NCI-H446 treated with DMSO at 0.1 percent for 48 hours (cell line): Measurements from ENCODE around the gene MSMB.
A peak's percentile ranks its signal among the peaks of the same experiment; 100 is the strongest.

ENCODE experiments used
- DNase-seq: peaks from one replicate; lab custom pipeline; 2025; lab: John Stamatoyannopoulos, UW

Gene MSMB

GRCh38 chr10:46033602-46034011 lies 12.5 kb downstream of the MSMB start:
- DNase-seq = no peak

DNA sequence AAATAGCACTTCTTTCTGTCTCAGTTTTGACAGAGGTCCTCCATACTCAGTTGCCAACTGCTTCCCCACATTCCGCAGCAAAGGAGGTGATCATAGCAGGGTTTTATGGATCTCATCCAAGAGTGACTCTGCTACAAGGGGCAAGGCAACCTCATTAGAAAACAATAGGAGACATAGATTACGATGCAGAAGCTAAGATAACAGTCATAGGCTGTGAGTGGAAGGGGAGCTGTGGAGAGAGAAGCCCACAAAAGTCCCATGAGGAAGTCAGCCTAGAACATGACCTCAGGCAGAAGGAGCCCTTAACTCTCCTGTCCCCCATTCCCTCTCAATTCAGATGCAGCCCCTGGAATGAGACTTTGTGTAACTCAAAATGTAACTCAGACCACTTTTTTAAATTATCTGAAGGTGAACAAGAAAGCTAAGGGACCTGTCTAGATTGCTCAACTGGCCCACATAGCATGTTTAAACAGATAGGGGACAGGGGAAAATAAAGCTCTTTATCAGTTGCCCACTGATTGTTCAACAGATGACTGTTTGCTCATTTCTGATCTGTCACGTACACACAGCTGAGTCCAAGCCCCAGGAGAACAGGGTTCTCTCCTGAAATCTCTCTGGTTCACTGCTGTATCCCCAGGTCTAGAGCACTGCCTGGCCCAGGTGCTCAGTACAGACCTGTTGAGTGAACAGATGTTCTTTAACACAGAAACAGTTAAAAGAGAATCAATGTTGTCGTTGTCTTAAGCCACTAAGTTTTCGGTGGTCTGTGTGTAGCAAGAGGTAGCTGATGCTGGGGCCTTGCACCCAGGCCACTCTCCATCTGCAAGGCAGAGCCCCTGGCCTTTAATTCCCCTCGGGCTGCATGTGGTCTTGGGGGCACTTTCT lies 14.2 kb downstream of the MSMB start:
- no peak for DNase-seq

DNA sequence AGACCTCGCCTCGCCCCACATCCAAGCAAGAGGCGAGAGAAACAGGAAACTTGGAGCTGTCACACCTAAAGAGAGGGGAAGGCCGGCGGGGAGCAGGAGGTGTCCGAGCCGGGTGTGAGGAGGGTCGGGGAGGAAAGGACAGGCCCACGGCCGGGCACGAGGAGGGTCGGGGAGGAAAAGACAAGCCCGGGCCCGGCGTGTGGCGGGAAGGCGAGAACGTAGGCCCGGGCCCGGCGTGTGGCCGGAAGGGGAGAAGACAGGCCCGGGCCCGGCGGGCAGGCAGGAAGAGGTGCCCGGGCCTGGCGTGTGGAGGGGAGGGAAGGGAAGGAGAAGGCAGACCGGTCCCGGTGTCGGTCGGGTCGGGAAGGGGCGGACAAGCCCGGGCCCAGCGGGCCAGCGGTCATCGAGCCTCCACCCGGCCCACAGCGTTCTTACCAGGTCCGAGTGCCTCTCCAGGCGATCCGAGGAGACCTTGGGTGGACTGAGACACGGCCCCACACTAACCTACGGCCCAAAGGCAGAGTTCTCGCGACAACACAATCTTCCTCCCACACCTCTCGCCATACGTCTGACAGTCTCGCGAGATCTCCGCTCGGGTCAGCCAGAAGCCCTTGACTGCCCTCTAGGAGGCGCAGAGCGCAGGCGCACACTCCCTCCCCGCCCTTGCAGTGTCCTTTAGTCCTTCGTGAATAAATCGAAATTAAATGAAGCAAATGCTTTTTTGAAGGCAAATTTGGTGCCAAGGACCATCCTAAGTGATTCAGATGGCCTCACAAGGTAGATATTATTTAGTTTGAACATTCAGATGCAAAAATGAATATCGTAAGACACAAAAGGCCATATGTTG lies 15.8 kb downstream of the MSMB start, which contains the start of gene NCOA4:
Gene NCOA4, minus strand, starts transcription at position 533 of the 847 bp plus-strand sequence. CDS start 13,943 bp downstream, outside the sequence.
- peak; percentile 88 for DNase-seq

- no peak for DNase-seq
Observed at GRCh38 chr10:46029461-46030030, 16.5 kb downstream of the MSMB start.

DNA sequence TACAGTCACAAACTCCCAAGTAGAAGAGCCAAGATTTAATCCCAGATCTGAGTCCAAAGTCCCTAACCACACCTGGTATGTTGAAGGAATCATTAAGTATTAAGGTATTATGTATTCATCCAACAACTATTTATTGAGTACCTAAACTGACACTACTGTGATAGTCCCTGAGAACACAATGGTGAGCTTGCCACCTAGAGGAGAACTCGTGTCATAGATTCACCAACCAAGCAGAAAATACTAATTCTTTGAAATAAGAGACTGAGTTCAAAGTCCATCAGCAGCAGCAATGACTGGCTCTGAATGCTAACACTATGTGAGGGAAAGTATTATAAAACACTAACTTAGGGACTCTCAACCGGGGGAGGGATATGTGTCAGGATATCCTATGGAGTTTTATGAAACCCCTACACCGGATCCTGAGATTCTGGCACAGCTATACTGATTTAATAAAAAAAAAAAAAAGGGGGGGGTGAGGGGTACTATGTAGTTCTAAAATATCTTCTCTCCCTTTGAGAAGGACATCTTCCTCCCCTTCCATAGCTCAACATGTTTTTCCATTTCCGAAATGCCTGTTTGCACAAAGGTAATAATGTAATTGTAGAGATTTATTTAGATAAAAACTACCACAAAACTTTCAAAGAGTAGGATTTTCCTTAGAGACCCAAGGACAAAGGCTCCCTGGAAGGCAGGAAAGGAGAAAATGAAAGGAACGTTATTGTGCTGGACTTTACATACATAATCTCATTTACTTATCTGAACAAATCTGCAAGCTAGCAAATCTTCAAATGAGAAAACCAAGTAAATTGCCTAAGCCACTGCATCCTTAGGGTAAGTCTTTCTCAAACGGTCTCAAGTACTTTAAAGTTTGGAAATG lies 17.2 kb downstream of the MSMB start:
- no peak for DNase-seq

DNA sequence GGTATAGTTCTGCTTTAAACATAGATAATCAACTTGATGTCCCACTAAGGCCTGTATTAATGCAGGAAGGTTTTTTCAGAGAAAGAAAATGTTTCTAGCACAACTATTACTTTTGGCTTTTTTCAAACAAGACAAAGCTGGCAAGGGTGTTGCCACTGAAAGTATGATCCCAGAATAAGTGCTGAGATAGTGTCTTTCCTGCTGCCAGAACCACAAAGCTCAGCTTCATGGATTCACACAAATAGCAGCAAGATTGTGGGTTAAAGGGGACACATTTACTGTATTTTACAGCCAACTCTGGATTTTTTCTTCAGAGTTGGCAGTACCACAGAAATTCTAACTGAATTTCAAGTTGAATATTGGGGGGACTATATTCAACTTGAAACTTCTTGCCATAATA lies 20.0 kb downstream of the MSMB start:
- DNase-seq = no peak

DNA sequence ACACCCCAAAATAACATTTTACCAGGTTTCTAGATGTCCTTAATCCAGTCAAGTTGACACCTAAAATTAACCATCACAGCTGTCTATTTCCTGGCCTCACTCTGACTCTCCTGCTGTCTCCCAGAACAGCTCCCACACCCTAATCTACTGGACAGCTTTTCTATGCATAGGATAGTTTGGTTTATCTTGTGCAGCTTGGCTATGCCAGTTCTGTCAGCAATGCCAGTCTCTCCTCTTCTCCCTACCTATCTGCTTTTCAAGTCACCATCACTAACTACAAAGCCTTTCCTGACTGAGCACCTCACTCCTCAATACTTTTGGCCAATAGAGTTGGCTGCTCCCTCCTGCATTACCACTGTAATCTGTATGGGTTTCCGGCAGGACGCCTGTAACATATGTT lies 20.7 kb downstream of the MSMB start:
- DNase-seq = no peak

DNA sequence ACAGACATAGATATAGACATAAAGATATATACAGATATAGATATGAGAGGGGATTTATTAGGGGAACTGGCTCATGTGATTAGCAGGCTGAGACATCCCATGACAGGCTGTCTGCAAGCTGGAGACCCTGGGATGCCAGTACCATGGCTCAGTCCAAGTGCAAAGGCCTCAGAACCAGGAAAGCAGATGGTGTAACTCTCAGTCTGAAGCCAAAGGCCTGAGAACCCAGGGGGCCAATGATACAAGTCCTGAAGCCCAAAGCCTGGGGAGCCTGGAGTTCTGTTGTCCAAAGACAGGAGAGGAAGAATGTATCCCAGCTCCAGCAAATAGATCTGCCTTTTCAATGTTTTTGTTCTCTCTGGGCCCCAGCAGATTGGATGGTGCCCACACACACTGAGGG lies 21.1 kb downstream of the MSMB start:
- DNase-seq = no peak

GRCh38 chr10:46022978-46023702 lies 22.9 kb downstream of the MSMB start:
- no peak for DNase-seq

DNA sequence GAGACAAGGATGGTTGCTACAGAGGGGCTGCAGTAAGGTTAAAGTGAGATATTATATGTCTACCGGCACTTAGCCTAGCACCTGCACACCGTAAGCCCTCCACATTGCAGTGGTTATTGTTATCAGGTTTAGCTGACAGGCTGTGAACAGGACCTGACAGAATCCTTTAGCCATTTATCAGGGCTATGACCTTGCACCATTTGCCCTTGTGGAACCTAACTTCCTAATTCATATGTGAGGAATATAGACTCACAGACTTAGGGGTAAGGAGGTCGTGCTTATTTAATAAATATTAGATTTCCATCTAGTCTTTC lies 25.8 kb downstream of the MSMB start:
- no peak for DNase-seq

GRCh38 chr10:46019569-46020343 lies 26.3 kb downstream of the MSMB start:
- no peak for DNase-seq

DNA sequence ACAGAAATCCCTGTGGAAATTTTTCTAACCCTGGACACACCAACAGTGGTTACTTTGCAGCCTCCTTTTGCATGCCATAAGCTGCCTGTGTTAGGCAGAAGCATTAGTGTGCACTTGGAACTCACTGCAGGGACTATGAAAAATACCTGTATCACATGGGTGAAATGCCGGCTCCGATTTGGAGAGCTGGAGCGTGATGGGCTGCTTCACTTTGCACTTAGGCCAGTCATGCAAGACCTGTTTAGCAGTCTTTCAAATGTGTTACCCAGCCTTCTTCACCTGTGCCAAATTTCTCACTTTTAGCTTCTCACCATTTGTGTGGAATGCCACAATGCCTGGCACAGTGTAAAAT lies 26.9 kb downstream of the MSMB start:
- DNase-seq = no peak

GRCh38 chr10:46018453-46019176 lies 27.5 kb downstream of the MSMB start:
- DNase-seq = no peak

DNA sequence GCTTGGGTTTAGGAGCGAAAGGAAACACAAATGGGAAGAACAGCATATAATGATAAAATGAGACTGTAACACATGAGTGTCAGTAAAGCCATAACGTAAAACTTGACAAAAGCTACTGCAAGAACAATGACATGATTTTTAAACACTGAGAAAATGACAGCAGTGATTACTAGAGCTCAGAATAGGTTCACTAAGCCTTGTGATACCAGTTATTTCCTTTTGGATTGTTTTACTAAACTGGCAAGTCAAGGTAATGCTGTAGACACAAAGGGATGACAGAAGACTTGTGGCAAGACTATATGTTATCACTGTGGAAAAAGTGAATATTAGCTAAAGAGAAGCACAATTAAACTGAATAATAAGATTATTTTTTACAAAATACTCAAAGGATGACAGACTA lies 28.3 kb downstream of the MSMB start:
- no peak for DNase-seq

GRCh38 chr10:46016811-46017210 lies 29.3 kb downstream of the MSMB start:
- no peak for DNase-seq

- DNase-seq = no peak
Observed at GRCh38 chr10:46016190-46016589, 29.9 kb downstream of the MSMB start.

GRCh38 chr10:46014683-46015405 lies 31.2 kb downstream of the MSMB start:
- DNase-seq = no peak

- no peak for DNase-seq
Observed at GRCh38 chr10:46014206-46014605, 31.9 kb downstream of the MSMB start.

GRCh38 chr10:46012746-46013145 lies 33.3 kb downstream of the MSMB start:
- no peak for DNase-seq
